GM18505 (cell line): ENCODE measurements around the gene FUOM.

Source experiments
- ATAC-seq: cut with Tn5 transposase; IDR thresholded peaks from one replicate; pipeline ENCODE4 v1.9.1; 2021; ENCODE audit not compliant: unreplicated experiment
- POLR2A ChIP-seq: IDR thresholded peaks from 4 replicates; pipeline ENCODE4 v1.6.1; 2011; ENCODE audit warnings: borderline replicate concordance; ENCODE audit not compliant: insufficient read depth, insufficient read length; ENCODE audit errors: extremely low read depth

The FUOM gene

GRCh38 chr10:133355991-133356390, 1.8 kb downstream of the FUOM start:
- ATAC-seq: no peak
- no peak for TF ChIP-seq POLR2A

- TF ChIP-seq POLR2A: no peak
- ATAC-seq: no peak
Observed at GRCh38 chr10:133355266-133355665, 2.6 kb downstream of the FUOM start.

GRCh38 chr10:133354672-133355240, 3.1 kb downstream of the FUOM start:
- TF ChIP-seq POLR2A: no peak
- ATAC-seq: no peak

GRCh38 chr10:133353988-133354605, 3.7 kb downstream of the FUOM start:
- no peak for TF ChIP-seq POLR2A
- no peak for ATAC-seq

- no peak for TF ChIP-seq POLR2A
- ATAC-seq: no peak
Observed at GRCh38 chr10:133353202-133353959, 4.4 kb downstream of the FUOM start.

GRCh38 chr10:133351408-133352318, 6.2 kb downstream of the FUOM start:
- no peak for ATAC-seq
- no peak for TF ChIP-seq POLR2A

GRCh38 chr10:133350950-133351329, 6.9 kb downstream of the FUOM start:
- ATAC-seq: no peak
- no peak for TF ChIP-seq POLR2A

GRCh38 chr10:133350283-133350949, 7.4 kb downstream of the FUOM start:
- no peak for ATAC-seq

GRCh38 chr10:133349577-133350011, 8.2 kb downstream of the FUOM start:
- TF ChIP-seq POLR2A: no peak
- no peak for ATAC-seq

More at GRCh38 chr10:133350283-133350949, 7.4 kb downstream of the FUOM start:
- TF ChIP-seq POLR2A: no peak

- TF ChIP-seq POLR2A: no peak
- no peak for ATAC-seq
Observed at GRCh38 chr10:133349160-133349568, 8.7 kb downstream of the FUOM start.

GRCh38 chr10:133347710-133348517, 9.9 kb downstream of the FUOM start:
- no peak for TF ChIP-seq POLR2A
- no peak for ATAC-seq

- ATAC-seq: no peak
- TF ChIP-seq POLR2A: no peak
Observed at GRCh38 chr10:133346413-133346812, 11.4 kb downstream of the FUOM start.
